Measurements from ENCODE around the gene JAKMIP3. TPM values are rescaled to one million over a fixed set of nuclear protein-coding genes. Genes with fewer than 3 reads are reported as not detected.
A peak's percentile ranks its signal among the peaks of the same experiment; 100 is the strongest.

The JAKMIP3 gene
- 1.2 to 1.4 TPM (median 1.3 TPM) in 3 replicates for total RNA-seq

- no peaks in the 10 kb centered on the region for H3K9me3 Mint-ChIP-seq
- TF ChIP-seq CTCF (IDR thresholded peaks at IDR 0.05; ENCODE audit: unreplicated experiment), result no peak
- peak within 1 kb of the TSS; percentile 96 for H3K27ac Mint-ChIP-seq
- peak within 1 kb of the TSS; percentile 73 for H3K4me3 Mint-ChIP-seq
- peaks cover 12% of the 10 kb centered on the region for H3K4me1 Mint-ChIP-seq
- H3K36me3 Mint-ChIP-seq, result no peaks in the 10 kb centered on the region
- peaks cover 27% of the 10 kb centered on the region for H3K27me3 Mint-ChIP-seq (ENCODE audit: low read depth)
- peak in 1 of 2 experiments; percentile 66 for DNase-seq (ENCODE audit: low spot score in 2 of 2, unreplicated experiment in 2 of 2)
Observed at GRCh38 chr10:132065491-132066105, at the start of gene JAKMIP3. JAKMIP3 (plus strand) TSS chr10:132065946; CDS start chr10:132104809, 38,863 bp downstream.

GRCh38 chr10:132016514-132016913, 49.2 kb upstream of the JAKMIP3 start:
- no peak overlapping the region for H3K27ac Mint-ChIP-seq
- DNase-seq (ENCODE audit: low spot score in 2 of 2, unreplicated experiment in 2 of 2), result no peak
- peaks cover 13% of the 10 kb centered on the region for H3K27me3 Mint-ChIP-seq (ENCODE audit: low read depth)
- no peaks in the 10 kb centered on the region for H3K9me3 Mint-ChIP-seq
- no peak for TF ChIP-seq CTCF (IDR thresholded peaks at IDR 0.05; ENCODE audit: unreplicated experiment)
- no peaks in the 10 kb centered on the region for H3K36me3 Mint-ChIP-seq
- H3K4me1 Mint-ChIP-seq, result no peaks in the 10 kb centered on the region
- no peak overlapping the region for H3K4me3 Mint-ChIP-seq

GRCh38 chr10:132018446-132018845, 47.3 kb upstream of the JAKMIP3 start:
- no peak overlapping the region for H3K27ac Mint-ChIP-seq
- H3K4me3 Mint-ChIP-seq, result no peak overlapping the region
- DNase-seq (ENCODE audit: low spot score in 2 of 2, unreplicated experiment in 2 of 2), result no peak
- H3K36me3 Mint-ChIP-seq, result no peaks in the 10 kb centered on the region
- H3K9me3 Mint-ChIP-seq, result no peaks in the 10 kb centered on the region
- TF ChIP-seq CTCF (IDR thresholded peaks at IDR 0.05; ENCODE audit: unreplicated experiment), result no peak
- peaks cover 16% of the 10 kb centered on the region for H3K27me3 Mint-ChIP-seq (ENCODE audit: low read depth)
- H3K4me1 Mint-ChIP-seq, result peaks cover 3% of the 10 kb centered on the region

GRCh38 chr10:132019366-132019765, 46.4 kb upstream of the JAKMIP3 start:
- H3K4me3 Mint-ChIP-seq, result no peak overlapping the region
- no peak for DNase-seq (ENCODE audit: low spot score in 2 of 2, unreplicated experiment in 2 of 2)
- no peak for TF ChIP-seq CTCF (IDR thresholded peaks at IDR 0.05; ENCODE audit: unreplicated experiment)
- H3K4me1 Mint-ChIP-seq, result peaks cover 3% of the 10 kb centered on the region
- H3K27me3 Mint-ChIP-seq (ENCODE audit: low read depth), result peaks cover 25% of the 10 kb centered on the region
- no peak overlapping the region for H3K27ac Mint-ChIP-seq
- no peaks in the 10 kb centered on the region for H3K9me3 Mint-ChIP-seq
- H3K36me3 Mint-ChIP-seq, result no peaks in the 10 kb centered on the region

- Mint-ChIP-seq H3K36me3 (no peaks in the 10 kb centered on the region), H3K4me1 (peaks cover 3% of the 10 kb centered on the region), H3K27me3 (ENCODE audit: low read depth) (peaks cover 35% of the 10 kb centered on the region), H3K9me3 (no peaks in the 10 kb centered on the region), H3K27ac (no peak overlapping the region), H3K4me3 (no peak overlapping the region)
- DNase-seq (ENCODE audit: low spot score in 2 of 2, unreplicated experiment in 2 of 2), result no peak
- no peak for TF ChIP-seq CTCF (IDR thresholded peaks at IDR 0.05; ENCODE audit: unreplicated experiment)
Observed at GRCh38 chr10:132020456-132020855, 45.3 kb upstream of the JAKMIP3 start.

All from mesothelial cell of epicardium (in vitro differentiated cells).